ENCODE measurements around the gene PLCB1.

The PLCB1 gene

DNA sequence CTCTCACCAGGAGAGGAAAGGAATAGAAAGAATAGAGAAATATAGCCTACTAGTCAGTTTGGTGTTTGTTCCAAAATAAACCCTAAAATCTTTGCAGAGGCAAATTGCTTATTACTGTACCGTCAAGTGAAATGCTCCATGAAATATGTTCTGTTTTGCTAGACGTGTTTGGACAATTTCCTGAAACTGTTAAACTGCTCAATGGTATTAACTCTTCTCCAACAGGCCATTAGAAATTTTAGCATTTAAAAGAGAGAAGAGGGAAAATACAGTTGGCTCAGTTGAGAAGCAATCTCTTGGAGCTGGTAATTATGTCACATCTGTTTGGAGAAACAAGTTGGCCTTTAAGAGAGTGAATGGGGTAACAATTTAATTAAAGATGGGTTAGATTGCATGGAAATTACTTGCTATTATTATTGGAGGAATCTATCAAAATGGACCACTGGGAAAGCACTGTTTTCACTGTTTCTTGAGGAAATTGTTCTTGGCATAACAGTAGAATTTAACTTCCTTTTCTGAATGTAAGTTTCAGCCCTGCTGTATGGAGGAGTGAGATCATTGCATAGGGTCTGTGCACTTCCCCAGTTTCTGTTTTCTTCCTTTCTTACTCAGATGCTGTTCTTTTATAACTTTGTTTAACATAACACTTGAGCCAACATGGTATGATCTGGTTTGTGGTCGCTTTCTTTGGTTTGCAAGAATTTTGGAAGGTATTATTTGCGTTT, 373.6 kb downstream of the PLCB1 start:
- TF ChIP-seq, protein P1, sequence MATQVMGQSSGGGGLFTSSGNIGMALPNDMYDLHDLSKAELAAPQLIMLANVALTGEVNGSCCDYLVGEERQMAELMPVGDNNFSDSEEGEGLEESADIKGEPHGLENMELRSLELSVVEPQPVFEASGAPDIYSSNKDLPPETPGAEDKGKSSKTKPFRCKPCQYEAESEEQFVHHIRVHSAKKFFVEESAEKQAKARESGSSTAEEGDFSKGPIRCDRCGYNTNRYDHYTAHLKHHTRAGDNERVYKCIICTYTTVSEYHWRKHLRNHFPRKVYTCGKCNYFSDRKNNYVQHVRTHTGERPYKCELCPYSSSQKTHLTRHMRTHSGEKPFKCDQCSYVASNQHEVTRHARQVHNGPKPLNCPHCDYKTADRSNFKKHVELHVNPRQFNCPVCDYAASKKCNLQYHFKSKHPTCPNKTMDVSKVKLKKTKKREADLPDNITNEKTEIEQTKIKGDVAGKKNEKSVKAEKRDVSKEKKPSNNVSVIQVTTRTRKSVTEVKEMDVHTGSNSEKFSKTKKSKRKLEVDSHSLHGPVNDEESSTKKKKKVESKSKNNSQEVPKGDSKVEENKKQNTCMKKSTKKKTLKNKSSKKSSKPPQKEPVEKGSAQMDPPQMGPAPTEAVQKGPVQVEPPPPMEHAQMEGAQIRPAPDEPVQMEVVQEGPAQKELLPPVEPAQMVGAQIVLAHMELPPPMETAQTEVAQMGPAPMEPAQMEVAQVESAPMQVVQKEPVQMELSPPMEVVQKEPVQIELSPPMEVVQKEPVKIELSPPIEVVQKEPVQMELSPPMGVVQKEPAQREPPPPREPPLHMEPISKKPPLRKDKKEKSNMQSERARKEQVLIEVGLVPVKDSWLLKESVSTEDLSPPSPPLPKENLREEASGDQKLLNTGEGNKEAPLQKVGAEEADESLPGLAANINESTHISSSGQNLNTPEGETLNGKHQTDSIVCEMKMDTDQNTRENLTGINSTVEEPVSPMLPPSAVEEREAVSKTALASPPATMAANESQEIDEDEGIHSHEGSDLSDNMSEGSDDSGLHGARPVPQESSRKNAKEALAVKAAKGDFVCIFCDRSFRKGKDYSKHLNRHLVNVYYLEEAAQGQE (IDR thresholded peaks at IDR 0.05; ENCODE audit: insufficient read depth in 1 of 2, low read depth in 2 of 2, low read length in 2 of 2), result no peak
- TF ChIP-seq TAF1 (IDR thresholded peaks at IDR 0.05; ENCODE audit: borderline replicate concordance, insufficient read depth, low read length) (no peak), POLR2AphosphoS5 (IDR thresholded peaks at IDR 0.05; ENCODE audit: low read depth, low read length) (no peak), SIN3A (IDR thresholded peaks at IDR 0.05; ENCODE audit: borderline replicate concordance, insufficient read depth, low read length) (no peak), FOXP2 (optimal IDR thresholded peaks at IDR 0.05; ENCODE audit: borderline replicate concordance, extremely low read depth, extremely low read length, insufficient read depth) (no peak)

DNA sequence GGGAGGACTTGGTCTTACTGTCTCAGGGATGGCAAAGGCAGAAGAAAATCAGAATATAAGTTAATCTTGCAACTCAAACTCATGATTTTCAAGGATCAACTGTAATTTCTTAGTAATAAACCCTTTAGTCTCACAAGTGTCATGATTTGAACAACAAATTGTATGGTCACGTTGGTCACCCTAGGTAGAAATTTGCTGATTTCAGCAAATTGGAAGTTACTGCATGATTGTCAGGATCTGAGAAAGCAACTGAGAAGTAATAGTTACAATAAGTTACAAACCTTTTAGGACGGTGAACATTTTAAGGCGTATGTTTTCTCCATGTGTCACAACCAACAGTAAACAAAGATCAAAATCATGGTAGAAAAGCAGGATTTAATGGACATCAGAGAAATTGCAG, 375.2 kb downstream of the PLCB1 start:
- TF ChIP-seq POLR2AphosphoS5 (IDR thresholded peaks at IDR 0.05; ENCODE audit: low read depth, low read length) (no peak), TAF1 (IDR thresholded peaks at IDR 0.05; ENCODE audit: borderline replicate concordance, insufficient read depth, low read length) (no peak), FOXP2 (optimal IDR thresholded peaks at IDR 0.05; ENCODE audit: borderline replicate concordance, extremely low read depth, extremely low read length, insufficient read depth) (no peak), SIN3A (IDR thresholded peaks at IDR 0.05; ENCODE audit: borderline replicate concordance, insufficient read depth, low read length) (no peak)
- TF ChIP-seq, protein P1 (IDR thresholded peaks at IDR 0.05; ENCODE audit: insufficient read depth in 1 of 2, low read depth in 2 of 2, low read length in 2 of 2), result no peak

DNA sequence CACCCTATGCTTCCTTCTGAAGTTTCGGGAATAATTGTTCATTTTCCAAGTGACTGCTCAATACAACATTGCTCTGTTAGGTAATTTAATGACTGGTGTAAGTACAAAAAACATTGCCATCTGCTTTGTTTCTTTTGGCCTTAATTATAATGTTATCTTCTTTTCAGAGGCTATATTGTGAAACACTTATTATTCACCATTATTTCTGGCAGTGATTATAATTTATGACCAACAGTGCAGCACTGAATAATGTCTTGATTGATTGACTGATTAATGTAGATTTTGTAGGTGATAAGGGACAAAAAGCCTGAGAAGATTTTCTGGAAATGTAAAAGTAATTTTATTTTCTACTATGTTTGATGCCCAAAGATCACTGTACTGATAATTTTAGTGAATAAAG, 377.7 kb downstream of the PLCB1 start:
- TF ChIP-seq FOXP2 (optimal IDR thresholded peaks at IDR 0.05; ENCODE audit: borderline replicate concordance, extremely low read depth, extremely low read length, insufficient read depth), result no peak

GRCh38 chr20:8510808-8511207, 378.7 kb downstream of the PLCB1 start:
- TF ChIP-seq TAF1 (IDR thresholded peaks at IDR 0.05; ENCODE audit: borderline replicate concordance, insufficient read depth, low read length) (no peak), SIN3A (IDR thresholded peaks at IDR 0.05; ENCODE audit: borderline replicate concordance, insufficient read depth, low read length) (no peak), POLR2AphosphoS5 (IDR thresholded peaks at IDR 0.05; ENCODE audit: low read depth, low read length) (no peak), FOXP2 (optimal IDR thresholded peaks at IDR 0.05; ENCODE audit: borderline replicate concordance, extremely low read depth, extremely low read length, insufficient read depth) (no peak)
- TF ChIP-seq, protein P1 (IDR thresholded peaks at IDR 0.05; ENCODE audit: insufficient read depth in 1 of 2, low read depth in 2 of 2, low read length in 2 of 2), result no peak

DNA sequence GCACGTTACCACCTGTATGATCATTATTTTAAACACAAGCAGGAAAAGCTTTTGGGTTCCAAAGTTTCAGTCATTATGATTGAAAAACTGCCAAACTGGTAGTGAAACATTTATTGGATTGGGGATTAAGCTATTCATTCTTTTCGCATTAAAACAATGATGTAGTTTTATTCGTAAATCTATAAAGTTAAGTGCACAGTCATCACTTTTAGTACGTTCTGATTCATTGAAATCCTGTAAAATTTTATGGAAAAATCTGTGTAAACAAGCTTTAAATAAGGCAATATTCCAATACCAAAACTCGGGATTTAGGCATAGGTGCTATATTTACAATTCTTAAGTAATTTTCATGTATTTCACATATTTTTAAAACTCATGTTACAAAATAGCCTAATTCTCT, 379.9 kb downstream of the PLCB1 start:
- TF ChIP-seq POLR2AphosphoS5 (IDR thresholded peaks at IDR 0.05; ENCODE audit: low read depth, low read length) (no peak), TAF1 (IDR thresholded peaks at IDR 0.05; ENCODE audit: borderline replicate concordance, insufficient read depth, low read length) (no peak), FOXP2 (optimal IDR thresholded peaks at IDR 0.05; ENCODE audit: borderline replicate concordance, extremely low read depth, extremely low read length, insufficient read depth) (no peak), SIN3A (IDR thresholded peaks at IDR 0.05; ENCODE audit: borderline replicate concordance, insufficient read depth, low read length) (no peak)
- TF ChIP-seq, protein P1 (IDR thresholded peaks at IDR 0.05; ENCODE audit: insufficient read depth in 1 of 2, low read depth in 2 of 2, low read length in 2 of 2), result no peak
